Keratinocyte (primary cell): Measurements from ENCODE around the gene SERPINB5.

Experiments
- CTCF ChIP-seq, 3 experiments: IDR thresholded peaks in 1 of 3; conservative IDR thresholded peaks in 1 of 3; optimal IDR thresholded peaks in 1 of 3; 2 replicates in 2 of 3; 3 replicates in 1 of 3; pipeline versions ENCODE3 to v1.5.1; 2011; ENCODE audit warnings: low read length in 3 of 3, mild to moderate bottlenecking in 3 of 3, moderate library complexity in 2 of 3, control low read depth in 1 of 3, inconsistent platforms in 1 of 3; ENCODE audit not compliant: insufficient read depth in 2 of 3; ENCODE audit errors: extremely low read depth in 1 of 3
- EZH2 ChIP-seq: IDR thresholded peaks from one replicate; pipeline ENCODE4 v1.6.1; 2012; ENCODE audit warnings: inconsistent platforms, mild to moderate bottlenecking, low read length, moderate library complexity

GRCh38 chr18:63532471-63532870 is 55.7 kb downstream of the SERPINB5 start:
- TF ChIP-seq CTCF (optimal IDR thresholded peaks at IDR 0.05 in 1 of 3, IDR thresholded peaks at IDR 0.05 in 1 of 3, conservative IDR thresholded peaks at IDR 0.05 in 1 of 3; ENCODE audit: extremely low read depth in 1 of 3, insufficient read depth in 2 of 3, low read length in 3 of 3) = no peak
- no peak for TF ChIP-seq EZH2
